Stromal cell of bone marrow (primary cell): Measurements from ENCODE around the gene KLHL33.
"Not testable (repeated sequence)": the region's sequence is repeated elsewhere in the genome, so short reads cannot be mapped to it uniquely, and the experiment has no call there.

Experiments used
- DNase-seq: peaks from one replicate; pipeline ENCODE4 v3.0.0-alpha.2; 2012; ENCODE audit warnings: low read depth

KLHL33 gene

DNA sequence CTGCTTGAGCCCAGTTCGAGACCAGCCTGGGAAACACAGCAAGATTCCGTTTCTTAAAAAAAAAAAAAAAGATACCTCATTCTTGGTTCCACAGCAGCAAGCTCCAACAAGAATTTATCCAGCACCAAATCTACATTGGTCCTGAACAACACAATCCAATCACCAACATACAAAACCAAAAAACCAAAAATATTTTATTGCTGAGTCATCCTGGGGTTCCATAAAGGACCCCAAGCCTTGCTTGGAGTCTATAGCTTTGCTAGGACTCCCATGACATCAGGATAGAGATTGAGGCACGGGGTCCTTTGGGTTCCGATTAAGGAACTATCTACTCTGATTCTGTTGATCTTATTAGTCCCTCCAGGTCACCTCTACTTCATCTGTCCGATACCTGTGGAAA is 10.9 kb upstream of the KLHL33 start:
- no peak for DNase-seq

GRCh38 chr14:20443650-20444049 is 7.7 kb upstream of the KLHL33 start:
- not testable (repeated sequence) for DNase-seq

DNA sequence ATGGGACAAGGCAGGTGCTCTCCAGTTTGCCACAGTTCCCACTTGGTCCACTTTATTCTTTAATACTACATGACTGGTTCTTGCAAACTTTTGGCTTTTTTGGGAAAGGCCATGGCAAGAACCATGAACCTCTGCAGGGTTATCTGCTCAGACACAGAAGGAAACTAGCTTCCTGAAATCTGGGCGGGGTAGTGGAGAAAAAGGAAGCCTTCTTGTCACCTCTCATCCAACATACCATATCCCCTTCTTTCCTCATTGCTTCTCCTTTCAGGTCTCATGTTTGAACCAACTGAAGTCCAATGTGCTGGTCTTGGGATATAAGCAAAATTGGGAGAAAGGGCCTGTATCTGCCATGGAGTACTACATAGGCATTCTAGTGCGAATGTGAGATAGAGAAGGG is 5.5 kb upstream of the KLHL33 start:
- no peak for DNase-seq

- no peak for DNase-seq
Observed at GRCh38 chr14:20440882-20441281, 4.9 kb upstream of the KLHL33 start.

- no peak for DNase-seq
Observed at GRCh38 chr14:20440465-20440864, 4.5 kb upstream of the KLHL33 start.

GRCh38 chr14:20438664-20439063 is 2.7 kb upstream of the KLHL33 start:
- no peak for DNase-seq

GRCh38 chr14:20436363-20436755 is 393 bp upstream of the KLHL33 start:
- DNase-seq, result peak; percentile 54

DNA sequence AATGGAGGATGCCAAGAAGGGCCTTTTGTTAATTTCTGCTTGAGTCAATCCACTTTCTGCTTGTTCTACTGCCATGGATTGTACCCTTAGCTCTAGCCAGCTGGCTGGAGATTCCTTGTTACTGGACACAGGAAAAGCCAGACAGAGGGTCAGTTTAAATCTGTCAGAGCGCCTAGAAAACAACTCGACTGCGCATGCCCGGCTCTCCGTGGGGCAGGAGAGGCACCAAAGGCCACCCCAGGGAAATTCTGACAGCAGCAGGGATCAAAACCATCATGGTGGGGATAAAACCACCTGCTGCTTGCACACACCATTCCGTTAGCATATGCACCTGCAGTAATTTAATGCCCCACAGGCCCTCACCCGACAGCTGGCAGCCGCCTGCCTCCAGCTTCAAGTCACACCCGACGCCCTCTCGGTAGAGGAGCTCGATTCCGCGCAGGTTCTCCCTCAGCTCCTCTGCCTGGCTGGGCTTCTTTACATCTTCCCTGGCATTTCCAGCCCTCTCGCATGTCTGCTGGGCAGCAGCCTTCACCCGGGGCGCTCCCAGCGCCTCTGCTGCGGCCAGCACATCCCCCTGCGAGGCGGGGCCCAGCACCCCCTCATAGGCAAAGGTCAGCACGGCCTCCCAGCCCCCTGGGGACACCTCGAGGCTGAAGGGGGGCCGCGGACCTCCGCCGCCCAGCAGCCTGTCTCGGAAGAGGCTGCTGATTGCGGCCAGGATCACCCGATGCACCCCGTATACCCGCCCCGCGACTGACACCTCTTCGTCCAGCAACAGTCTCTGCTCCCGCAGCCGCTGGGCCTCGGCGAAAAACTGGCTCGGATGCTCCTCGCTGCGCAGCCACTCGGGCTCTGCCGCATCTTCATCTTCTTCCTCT is 1.0 kb downstream of the KLHL33 start:
- no peak for DNase-seq

DNA sequence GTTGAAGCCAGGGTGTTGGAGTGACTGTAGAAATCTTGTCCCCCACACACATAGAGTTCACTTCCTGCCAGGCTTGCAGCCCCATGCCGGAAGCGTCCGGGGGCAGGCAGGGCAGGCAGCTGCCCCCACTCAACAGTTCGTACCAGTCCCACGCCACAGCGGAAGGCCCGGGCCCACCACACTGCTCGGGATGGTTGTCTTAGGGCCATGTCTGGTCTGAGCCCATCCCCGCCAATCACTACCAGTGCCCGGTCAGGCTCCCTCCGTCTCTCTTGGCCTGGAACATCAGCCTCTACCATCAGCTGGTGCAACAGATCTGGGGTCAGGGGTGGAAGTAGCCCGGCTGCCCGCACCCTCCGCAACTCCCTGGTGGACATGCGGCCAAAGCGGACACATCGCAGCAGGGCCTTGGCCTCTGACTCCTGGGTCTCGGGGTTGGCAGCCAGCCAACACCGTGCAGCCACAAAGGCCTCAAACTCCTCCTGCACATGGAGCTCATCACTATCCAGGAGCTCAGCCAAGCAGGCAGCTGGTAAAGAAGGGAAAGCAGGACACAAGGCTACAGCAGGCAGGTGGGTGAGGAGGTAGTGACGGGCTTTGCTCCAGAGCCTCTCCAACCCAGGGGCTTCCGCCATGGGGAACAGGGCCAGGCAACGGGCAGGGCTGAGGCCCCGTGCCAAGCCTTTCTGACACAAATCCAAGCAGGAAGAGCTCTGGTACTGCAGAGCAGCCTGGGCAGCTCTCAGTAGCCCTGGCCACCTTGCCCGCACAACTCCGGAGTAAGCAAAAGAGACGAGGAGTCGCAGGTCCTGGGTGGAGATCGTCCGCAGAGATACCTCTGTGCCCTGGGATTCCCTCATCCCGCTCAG is 5.9 kb downstream of the KLHL33 start:
- DNase-seq, result no peak

DNA sequence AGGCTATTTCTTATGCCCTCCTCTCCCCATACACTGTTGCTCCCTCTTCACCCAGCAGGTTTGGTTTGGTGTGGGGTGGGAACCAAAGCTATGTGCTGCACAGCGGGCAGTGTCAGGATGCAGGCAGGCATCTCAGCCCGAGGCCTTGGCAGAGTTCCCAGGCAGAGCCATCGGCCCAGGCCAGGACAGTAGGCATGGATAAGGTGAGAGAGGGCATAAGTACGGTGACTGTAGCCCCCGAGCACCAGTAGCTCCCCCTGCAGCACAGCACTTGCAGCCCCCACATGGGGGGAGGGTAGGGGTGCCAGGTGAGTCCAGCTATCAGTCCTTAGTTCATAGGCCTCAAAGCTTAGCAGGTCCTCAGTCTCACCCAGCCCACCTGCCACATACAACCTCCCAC is 7.2 kb downstream of the KLHL33 start:
- DNase-seq, result no peak

- no peak for DNase-seq
Observed at GRCh38 chr14:20428010-20428365, 8.0 kb downstream of the KLHL33 start.

DNA sequence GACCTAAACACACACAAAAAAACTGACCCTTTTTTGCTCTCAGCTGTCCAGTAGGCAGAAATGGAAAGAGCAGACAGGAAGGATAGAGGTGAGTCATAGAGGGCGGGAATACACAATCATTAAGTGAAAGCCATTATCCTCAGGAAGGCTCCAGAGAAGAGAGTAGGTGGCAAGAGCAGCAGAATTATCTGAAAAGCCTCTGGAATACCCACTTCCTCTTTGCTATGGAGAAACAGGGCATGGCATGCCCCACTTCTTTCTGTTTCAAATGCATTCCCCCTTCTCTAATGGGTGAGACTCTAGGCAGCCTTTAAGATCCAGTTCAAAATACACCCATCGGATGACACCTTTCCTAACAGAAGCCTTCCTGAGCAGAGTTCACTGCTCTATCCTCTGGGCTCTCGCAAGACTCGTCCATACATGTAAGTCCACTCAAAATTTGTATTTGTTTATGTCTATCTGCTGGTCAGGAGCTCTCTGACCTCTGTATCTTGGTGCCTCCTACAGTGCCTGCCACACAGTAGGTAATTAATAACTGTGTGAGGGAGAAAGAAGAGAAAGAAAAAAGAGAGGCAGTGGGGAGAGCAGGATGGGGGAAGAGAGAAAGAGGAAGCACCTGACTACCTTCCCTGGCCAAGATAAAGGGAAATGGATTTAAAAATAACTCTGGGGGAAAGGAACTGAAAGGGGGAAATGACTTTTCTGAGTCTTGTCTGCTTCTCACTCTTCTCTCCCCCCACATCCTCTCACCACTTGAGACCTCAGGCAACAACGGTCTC is 8.5 kb downstream of the KLHL33 start:
- DNase-seq, result peak; percentile 48

GRCh38 chr14:20424851-20425250 is 11.1 kb downstream of the KLHL33 start:
- no peak for DNase-seq

GRCh38 chr14:20422886-20423285 is 13.1 kb downstream of the KLHL33 start:
- no peak for DNase-seq

DNA sequence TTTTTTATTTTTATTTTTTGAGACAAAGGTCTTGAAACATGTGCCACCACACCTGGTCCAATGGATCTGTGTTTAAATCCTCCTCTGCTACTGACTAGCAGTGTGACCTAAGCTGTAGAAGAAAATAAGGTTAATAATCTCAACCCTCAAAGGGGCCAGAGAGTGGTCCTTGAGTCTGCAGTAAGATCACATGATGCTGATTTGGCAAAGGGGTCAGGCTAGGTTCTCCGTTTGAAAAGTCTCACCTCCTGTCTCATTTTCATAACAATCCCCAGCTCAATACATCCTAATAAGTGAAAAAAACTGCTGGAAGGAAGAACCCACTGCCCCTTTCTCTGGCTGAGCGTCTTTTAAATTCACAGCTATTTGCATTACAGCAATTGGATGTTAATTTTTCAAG is 14.7 kb downstream of the KLHL33 start:
- no peak for DNase-seq

DNA sequence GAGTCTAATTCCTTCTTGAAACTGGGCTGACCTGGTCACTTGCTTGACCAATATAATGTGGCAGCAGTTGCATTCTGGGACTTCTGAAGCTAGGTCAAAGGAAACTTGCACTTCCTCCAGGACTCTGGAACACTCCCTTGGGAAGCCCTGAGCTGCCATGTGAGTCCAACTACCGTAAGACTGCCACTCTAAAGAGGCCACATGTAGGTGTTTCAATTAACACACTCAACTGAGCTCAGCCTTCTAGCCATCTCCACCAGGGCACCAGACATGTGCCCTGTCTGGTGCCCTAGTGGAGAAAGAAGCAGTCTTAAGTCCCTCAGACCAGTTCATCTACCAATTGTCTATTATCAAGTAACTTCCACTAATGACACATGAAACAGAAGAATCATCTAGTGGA is 16.5 kb downstream of the KLHL33 start:
- DNase-seq, result no peak

DNA sequence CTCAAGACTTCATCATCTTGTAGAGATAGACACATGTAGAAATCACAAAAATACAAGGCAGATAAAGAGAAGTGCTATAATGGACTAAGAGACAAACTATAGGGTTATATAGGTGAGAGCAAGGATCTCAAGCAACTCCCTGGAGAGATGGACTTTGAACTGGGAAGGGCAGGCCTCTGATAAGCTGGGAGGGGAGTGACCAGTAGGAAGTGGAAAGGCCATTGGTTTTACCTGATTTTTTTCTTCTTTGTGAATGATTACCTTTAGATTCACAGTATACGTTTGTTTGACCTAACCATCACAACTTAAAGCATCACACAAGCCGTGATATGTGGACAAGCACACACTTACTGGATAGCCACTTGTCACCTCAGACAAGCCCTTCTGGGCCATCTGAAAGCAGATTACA is 17.5 kb downstream of the KLHL33 start:
- DNase-seq, result no peak

GRCh38 chr14:20417250-20418186 is 18.4 kb downstream of the KLHL33 start:
- DNase-seq, result no peak

- DNase-seq, result no peak
Observed at GRCh38 chr14:20416223-20416622, 19.7 kb downstream of the KLHL33 start.

DNA sequence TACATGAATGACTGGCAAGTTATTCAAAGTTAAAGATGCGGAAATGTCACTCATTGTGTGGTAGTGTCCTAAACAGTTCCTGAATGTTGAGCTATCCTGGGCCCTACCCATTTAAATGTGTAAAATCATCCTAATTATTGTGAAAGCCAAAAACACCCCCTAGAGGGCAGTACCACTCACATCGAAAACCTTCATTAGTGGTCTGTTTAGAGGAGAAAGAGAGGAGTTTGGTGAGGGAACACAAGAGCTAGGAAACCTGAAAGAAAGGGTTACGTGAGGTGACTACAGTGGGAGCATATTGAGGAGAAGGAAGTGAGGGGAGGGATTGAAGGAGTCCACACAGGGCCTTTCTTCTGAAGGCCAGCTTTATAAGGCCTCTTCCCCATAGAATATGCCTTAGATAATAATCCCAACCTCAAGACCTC is 20.2 kb downstream of the KLHL33 start:
- peak; percentile 39 for DNase-seq

DNA sequence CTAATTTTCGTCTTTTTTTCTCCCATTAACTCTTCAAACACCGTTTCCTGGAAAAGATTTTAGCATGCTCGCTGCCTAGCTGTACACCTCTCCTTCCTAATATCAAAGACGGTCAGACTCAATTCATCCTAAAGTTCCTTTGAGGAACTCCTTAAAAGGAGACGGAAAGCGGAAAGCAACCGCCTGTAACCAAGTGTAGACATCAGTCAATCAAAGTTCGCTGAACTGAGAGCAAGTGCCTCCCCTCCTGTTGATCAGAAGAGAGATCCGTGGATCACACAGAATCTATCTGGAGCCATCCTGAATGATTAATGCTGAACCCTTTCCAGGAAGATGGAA is 22.3 kb downstream of the KLHL33 start:
- no peak for DNase-seq
